Heart right ventricle (tissue), 16 donors: ENCODE results near the gene LLGL2. TPM values are rescaled to one million over a fixed set of nuclear protein-coding genes. Genes with fewer than 3 reads are reported as not detected.

ENCODE experiments used
- ATAC-seq, 8 donors: fragments of 200-7000 bp; cut with Tn5 transposase; one replicate each; pipeline ENCODE4 v1.9.1; 2020; ENCODE audit warnings: mild to moderate bottlenecking in 8 of 8, moderate library complexity in 8 of 8, moderate number of reproducible peaks in 1 of 8
- DNase-seq, 2 donors: peaks; one replicate each; pipeline ENCODE4 v3.0.0-alpha.2; 2020
- H3K27ac ChIP-seq, 10 donors: fragments of 200-600 bp; sonication (generic) in 2 of 10; one replicate each; pipeline versions ENCODE4 v1.5.0 to v1.8.0; 2020 to 2022; ENCODE audit warnings: mild to moderate bottlenecking in 3 of 10
- H3K27me3 ChIP-seq, 7 donors: fragments of 200-600 bp; one replicate each; pipeline ENCODE4 v1.8.0; 2021 to 2022; ENCODE audit warnings: mild to moderate bottlenecking in 2 of 7
- H3K36me3 ChIP-seq, 9 donors: fragments of 200-600 bp; sonication (generic) in 1 of 9; one replicate each; pipeline versions ENCODE4 v1.5.0 to v1.8.0; 2020 to 2022; ENCODE audit warnings: mild to moderate bottlenecking in 2 of 9
- H3K4me1 ChIP-seq, 9 donors: fragments of 200-600 bp; sonication (generic) in 1 of 9; one replicate each; pipeline versions ENCODE4 v1.5.0 to v1.8.0; 2020 to 2022; ENCODE audit warnings: mild to moderate bottlenecking in 4 of 9
- H3K4me3 ChIP-seq, 10 donors: fragments of 200-600 bp; sonication (generic) in 2 of 10; one replicate each; pipeline versions ENCODE4 v1.5.0 to v1.8.0; 2020 to 2022; ENCODE audit warnings: mild to moderate bottlenecking in 7 of 10, moderate library complexity in 2 of 10
- H3K9me3 ChIP-seq, 11 donors: fragments of 200-600 bp in 10 of 11; sonication (generic) in 2 of 11; one replicate each; pipeline versions ENCODE4 v1.5.0 to v1.8.0; 2013 to 2022; ENCODE audit warnings: mild to moderate bottlenecking in 2 of 11, control low read depth in 1 of 11, moderate library complexity in 1 of 11
- WGBS, 2 donors: extraction: QIAGEN DNeasy Blood & Tissue Kit; methylation state at CpG; one replicate each; pipeline ENCODE4 v1.1.7; 2013; ENCODE audit warnings: inconsistent platforms in 1 of 2; 5-methylcytosine and 5-hydroxymethylcytosine counted together
- intact Hi-C, 10 donors: fragments of 100-400 bp; cut with DNase I; formaldehyde crosslinking; loops; one replicate each; pipeline versions ENCODE4 v1.11.1 to v1.14.2; 2022
- polyA plus RNA-seq, 2 donors: library from polyadenylated mRNA; stranded (reverse); fragments of 200-250 nt; gene quantifications; one replicate each; pipeline ENCODE4 v1.2.3, GENCODE V29; 2013
- total RNA-seq, 10 donors: library from RNA; stranded (reverse); fragmentation: NEBNext Ultra II Directional in 3 of 10; extraction: Animal tissue kit (Norgen Biotek cat#: 25700) in 3 of 10; gene quantifications; one replicate each; pipeline versions ENCODE4 v1.2.1 to v1.2.4, GENCODE V29; 2021 to 2023
- TF ChIP-seq, protein P1 (sequence below), 9 donors: fragments of 200-600 bp; sonication (generic) in 2 of 9; IDR thresholded peaks; one replicate each; pipeline versions ENCODE4 v1.5.0 to v1.8.0; 2021 to 2022; ENCODE audit warnings: antibody characterized with exemption in 9 of 9, mild to moderate bottlenecking in 5 of 9, moderate library complexity in 1 of 9
- donor health status: Arrhythmogenic right ventricular cardiomyopathy.
- donor health status: ischemic (EF 13 %, LVEDD 7.1; RV severe dilation, severe dysfunction).
- donor health status: healthy with polysubstance abuse.
- donor health status: DM: no; HTN: yes; CAD: no.
- donor health status: DM: no; HTN: no; CAD: no.
- donor health status: ischemic (EF 25% LVEDD 6.9; RV normal size, moderate dysfunction).
- donor health status: ischemic (EF 25% LVEDD 5.7; RV mildly dilated, moderate dysfunction).
- donor health status: healthy.
- donor health status: DM: yes; HTN: yes; CAD: no.
- donor health status: Ischemic cardiomyopathy.
- donor health status: ischemic (EF 35%, LVEDD 5.7; RV mildly dilated, moderate dysfunction).
- donor health status: nonischemic (EF 11% LVEDD 7.7; RV severe dilation, severe dysfunction).
- donor health status: DM: yes; HTN: yes; CAD: no.
- donor health status: PGD.
- donor health status: ischemic (EF 29% LVEDD 5.4; RV normal size, mild dysfunction).
- donor health status: nonischemic (EF 23%, LVEDD 6.1; RV moderate dilation, normal function).

LLGL2 gene
- total and polyA plus RNA-seq, 12 donors: 1.1 to 14.8 (median 3.3) TPM

DNA sequence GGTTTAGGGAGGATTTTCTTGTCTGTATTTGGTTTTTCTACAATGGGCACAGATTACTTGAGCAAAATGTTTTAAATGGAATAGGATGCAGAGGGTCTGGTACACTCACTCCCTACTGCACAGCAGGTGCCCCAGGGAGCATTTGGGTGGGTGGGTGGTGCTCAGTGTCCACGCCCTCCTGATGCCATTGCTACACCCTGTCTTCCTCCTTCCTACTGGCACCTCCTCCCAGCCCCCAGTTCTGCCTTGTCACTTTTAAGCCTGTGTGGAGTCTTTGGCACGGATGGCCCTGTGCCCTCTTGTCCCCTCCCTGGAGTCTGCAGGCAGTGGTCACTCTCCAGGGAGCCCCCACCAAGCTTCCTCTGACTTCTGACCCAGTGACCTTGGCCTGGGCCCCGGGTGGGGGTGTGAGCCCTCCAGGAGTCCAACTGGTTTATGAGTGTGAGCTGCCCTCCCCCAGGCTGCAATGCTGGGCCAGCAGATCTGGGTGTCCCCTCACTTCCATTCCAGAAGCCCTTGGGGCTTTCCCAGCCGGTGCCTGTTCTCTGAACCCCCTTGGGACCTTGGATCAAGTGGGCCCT, 15.5 kb downstream of the LLGL2 start:
- TF ChIP-seq, protein P1, sequence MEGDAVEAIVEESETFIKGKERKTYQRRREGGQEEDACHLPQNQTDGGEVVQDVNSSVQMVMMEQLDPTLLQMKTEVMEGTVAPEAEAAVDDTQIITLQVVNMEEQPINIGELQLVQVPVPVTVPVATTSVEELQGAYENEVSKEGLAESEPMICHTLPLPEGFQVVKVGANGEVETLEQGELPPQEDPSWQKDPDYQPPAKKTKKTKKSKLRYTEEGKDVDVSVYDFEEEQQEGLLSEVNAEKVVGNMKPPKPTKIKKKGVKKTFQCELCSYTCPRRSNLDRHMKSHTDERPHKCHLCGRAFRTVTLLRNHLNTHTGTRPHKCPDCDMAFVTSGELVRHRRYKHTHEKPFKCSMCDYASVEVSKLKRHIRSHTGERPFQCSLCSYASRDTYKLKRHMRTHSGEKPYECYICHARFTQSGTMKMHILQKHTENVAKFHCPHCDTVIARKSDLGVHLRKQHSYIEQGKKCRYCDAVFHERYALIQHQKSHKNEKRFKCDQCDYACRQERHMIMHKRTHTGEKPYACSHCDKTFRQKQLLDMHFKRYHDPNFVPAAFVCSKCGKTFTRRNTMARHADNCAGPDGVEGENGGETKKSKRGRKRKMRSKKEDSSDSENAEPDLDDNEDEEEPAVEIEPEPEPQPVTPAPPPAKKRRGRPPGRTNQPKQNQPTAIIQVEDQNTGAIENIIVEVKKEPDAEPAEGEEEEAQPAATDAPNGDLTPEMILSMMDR (IDR thresholded peaks at IDR 0.05): no peak
- Histone ChIP-seq H3K36me3 (no peaks in the 10 kb centered on the region), H3K4me3 (no peak overlapping the region), H3K27ac (no peak overlapping the region), H3K4me1 (no peaks in the 10 kb centered on the region), H3K9me3 (no peaks in the 10 kb centered on the region), H3K27me3 (no peaks in the 10 kb centered on the region)
- no peak for DNase-seq
- 60 to 66% methylated on average over 4 of the region's 4 CpGs for WGBS, 2 donors
- ATAC-seq: no peak
- intact Hi-C loops: loop anchor here in 1 of 10 donors (5.0 kb wide), 1 partner anchor 36 kb away; no protein-coding TSS in a partner anchor

DNA sequence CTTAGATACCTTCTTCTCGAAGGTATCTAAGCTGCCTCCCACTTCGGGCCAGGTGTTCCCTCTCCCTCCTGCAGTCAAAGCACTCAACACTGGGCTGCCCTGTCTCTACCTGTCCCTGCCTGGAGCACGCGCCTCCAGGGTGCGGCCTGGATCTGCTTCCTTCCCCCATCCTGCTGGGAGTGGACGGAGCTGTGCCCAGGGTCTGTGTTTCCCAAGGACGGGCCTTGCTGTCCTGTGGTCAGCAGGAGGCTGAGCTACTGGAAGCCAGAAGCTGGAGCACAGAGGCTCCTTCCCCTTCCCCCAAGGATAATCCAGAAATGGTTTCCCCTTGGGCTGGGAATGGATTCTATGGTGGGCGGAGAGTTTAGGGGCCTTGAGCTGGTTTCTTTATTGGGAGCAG, 16.7 kb downstream of the LLGL2 start:
- Histone ChIP-seq H3K4me1 (no peaks in the 10 kb centered on the region), H3K9me3 (no peaks in the 10 kb centered on the region), H3K4me3 (no peak overlapping the region), H3K27ac (no peak overlapping the region), H3K27me3 (no peaks in the 10 kb centered on the region), H3K36me3 (no peaks in the 10 kb centered on the region)
- ATAC-seq (no peak), DNase-seq (no peak)
- TF ChIP-seq, protein P1 (IDR thresholded peaks at IDR 0.05): no peak
- WGBS, 2 donors: 88 to 91% methylated on average over 8 of the region's 8 CpGs
- intact Hi-C loops: loop anchor here in 1 of 10 donors (5.0 kb wide), 1 partner anchor 35 kb away; no protein-coding TSS in a partner anchor

DNA sequence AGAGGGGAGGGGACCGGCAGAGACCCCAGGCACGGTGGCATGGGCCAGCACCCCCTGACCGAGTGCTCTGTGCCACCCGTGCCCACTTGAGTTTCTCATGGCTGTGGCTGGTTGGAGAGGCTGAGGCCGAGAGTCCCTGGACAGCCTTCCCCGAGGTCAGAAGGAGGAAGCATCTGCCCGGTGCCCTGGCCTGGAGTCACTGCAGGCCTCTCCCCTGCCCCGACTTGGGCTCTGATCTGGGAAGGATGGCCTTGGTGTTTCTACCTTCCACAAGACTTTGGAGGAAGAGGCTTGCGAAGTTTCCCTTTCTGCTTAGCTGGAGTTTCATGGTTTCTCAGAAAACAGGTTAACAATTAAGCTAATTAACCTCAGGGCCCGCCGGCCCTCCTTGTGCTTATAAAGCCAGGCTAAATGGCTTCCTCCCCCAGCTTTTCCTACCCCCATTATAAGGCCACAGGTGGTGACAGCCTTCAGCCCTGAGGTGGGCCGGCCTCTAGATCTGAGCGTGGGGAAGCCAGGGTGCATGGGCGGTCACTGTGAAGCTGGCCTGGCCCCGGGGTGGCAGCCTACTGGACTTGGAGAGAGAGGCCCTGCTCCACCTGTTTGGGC, 17.3 kb downstream of the LLGL2 start:
- DNase-seq: no peak
- Histone ChIP-seq H3K9me3 (no peaks in the 10 kb centered on the region), H3K4me3 (no peak overlapping the region), H3K27me3 (no peaks in the 10 kb centered on the region), H3K4me1 (no peaks in the 10 kb centered on the region), H3K27ac (no peak overlapping the region), H3K36me3 (no peaks in the 10 kb centered on the region)
- intact Hi-C loops: loop anchor here in 1 of 10 donors (5.0 kb wide), 1 partner anchor 34 kb away; no protein-coding TSS in a partner anchor
- ATAC-seq: no peak
- 91 to 92% methylated on average over 15 of the region's 15 CpGs for WGBS, 2 donors
- TF ChIP-seq, protein P1 (IDR thresholded peaks at IDR 0.05): no peak

DNA sequence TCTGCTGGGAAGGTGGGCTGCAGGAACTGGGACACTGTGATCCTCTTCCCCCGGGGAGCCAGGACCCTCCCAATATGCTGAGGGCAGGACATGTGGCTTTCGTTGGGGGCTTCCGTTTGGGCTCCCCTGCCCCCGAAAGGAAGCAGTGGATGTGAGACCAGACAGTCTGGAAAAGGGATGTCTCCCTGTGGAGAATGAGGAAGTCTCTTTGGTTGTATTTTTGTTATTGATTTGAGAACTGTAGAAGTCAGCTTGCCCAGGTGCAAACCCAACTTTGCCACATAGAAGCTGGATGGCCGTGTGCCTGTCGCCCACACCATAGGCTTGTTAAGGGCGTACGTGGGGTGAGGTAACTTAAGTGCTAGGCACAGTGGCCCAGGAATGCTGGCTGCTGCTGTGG, 18.8 kb downstream of the LLGL2 start:
- intact Hi-C loops: loop anchor here in 1 of 10 donors (5.0 kb wide), 1 partner anchor 33 kb away; no protein-coding TSS in a partner anchor
- Histone ChIP-seq H3K27ac (no peak overlapping the region), H3K4me1 (peaks cover 0 to 1% (median 0%) of the 10 kb centered on the region in 9 donors), H3K4me3 (no peak overlapping the region), H3K27me3 (no peaks in the 10 kb centered on the region), H3K9me3 (no peaks in the 10 kb centered on the region), H3K36me3 (no peaks in the 10 kb centered on the region)
- TF ChIP-seq, protein P1 (IDR thresholded peaks at IDR 0.05): no peak
- DNase-seq: no peak
- no peak for ATAC-seq
- 80 to 81% methylated on average over 8 of the region's 8 CpGs for WGBS, 2 donors
